NB4 (cell line): ENCODE data around the gene HIBCH.

Experiments
- CTCF ChIP-seq: IDR thresholded peaks from one replicate; pipeline ENCODE4 v1.5.1; 2012; ENCODE audit warnings: low read depth, low read length
- MYC ChIP-seq: IDR thresholded peaks from 2 replicates; pipeline ENCODE4 v1.6.1; 2011; ENCODE audit warnings: low read depth, low read length
- POLR2A ChIP-seq: IDR thresholded peaks from 2 replicates; pipeline ENCODE4 v1.6.1; 2011; ENCODE audit warnings: mild to moderate bottlenecking; ENCODE audit not compliant: insufficient read length; ENCODE audit errors: extremely low read depth

- TF ChIP-seq CTCF: no peak
- no peak for TF ChIP-seq POLR2A
- TF ChIP-seq MYC: no peak
Measured at GRCh38 chr2:190354003-190354690, 34.5 kb upstream of the HIBCH start.
